Skin of body (tissue), 3 donors: Measurements from ENCODE around the gene DDX50. TPM values are rescaled to one million over a fixed set of nuclear protein-coding genes. Genes with fewer than 3 reads are reported as not detected.

Experiments used
- DNase-seq: peaks from one replicate; lab custom pipeline; 2025; lab: John Stamatoyannopoulos, UW
- small RNA-seq: library from RNA; depleted of rRNA; stranded (forward); fragments of <200 nt; gene quantifications from one replicate; pipeline ENCODE3, GENCODE V24; 2014; ENCODE audit warnings: low replicate concordance
- total RNA-seq: library from RNA; depleted of rRNA; stranded (reverse); fragments of >200 nt; gene quantifications from one replicate; pipeline ENCODE4 v1.2.3, GENCODE V29; 2014

The DDX50 gene
- total RNA-seq, 1 donor from 2014 or later: 41.7 TPM

DNA sequence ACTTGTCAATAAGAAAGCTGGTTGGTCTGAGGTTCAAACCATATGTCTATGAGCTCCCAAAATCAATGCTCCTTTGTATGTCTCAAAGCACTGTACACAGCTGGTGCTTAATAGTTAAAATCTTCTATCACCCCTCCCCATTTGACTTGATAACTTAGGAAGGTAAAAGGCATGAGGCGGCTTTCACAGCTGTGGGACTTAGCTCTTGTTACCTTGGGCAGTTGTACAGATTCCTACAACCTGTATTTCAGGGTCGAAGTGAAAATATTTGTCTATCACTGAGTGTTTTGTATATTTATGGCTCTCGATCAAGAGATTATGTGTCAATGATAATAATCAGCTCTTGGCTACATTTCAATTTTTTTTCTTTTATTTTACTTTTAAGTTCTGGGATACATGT, 86.5 kb downstream of the DDX50 start:
- DNase-seq: no peak

DNA sequence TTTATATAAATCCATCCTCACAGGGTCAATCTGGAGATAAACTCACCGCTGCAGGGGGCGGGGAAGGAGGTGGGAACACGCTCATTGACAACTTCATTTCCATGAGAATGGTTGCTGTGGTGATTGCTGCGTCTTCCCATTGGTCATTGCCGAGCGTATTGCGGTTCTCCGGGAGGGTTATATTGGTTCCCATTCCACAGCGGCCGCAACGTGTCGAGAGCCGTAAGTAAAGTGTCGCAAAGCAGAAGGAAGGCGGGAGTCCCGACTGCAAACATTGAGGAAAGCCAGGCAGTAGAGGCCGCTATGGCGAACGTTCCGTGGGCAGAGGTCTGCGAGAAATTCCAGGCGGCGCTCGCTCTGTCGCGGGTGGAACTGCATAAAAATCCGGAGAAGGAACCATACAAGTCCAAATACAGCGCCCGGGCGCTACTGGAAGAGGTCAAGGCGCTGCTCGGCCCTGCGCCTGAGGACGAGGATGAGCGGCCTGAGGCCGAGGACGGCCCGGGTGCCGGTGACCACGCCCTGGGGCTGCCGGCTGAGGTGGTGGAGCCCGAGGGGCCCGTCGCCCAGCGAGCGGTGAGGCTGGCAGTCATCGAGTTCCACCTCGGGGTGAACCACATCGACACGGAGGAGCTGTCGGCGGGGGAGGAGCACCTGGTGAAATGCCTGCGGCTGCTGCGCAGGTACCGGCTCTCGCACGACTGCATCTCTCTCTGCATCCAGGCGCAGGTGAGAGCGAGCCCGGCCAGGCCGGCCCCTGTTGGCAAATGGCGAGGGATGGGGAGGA, 87.6 kb downstream of the DDX50 start, which contains the start of gene KIFBP:
TSS of gene KIFBP (plus strand) at position 274 of the 787 bp plus-strand sequence. CDS start at position 304, 30 bp downstream.
- peak; percentile 99 for DNase-seq

DNA sequence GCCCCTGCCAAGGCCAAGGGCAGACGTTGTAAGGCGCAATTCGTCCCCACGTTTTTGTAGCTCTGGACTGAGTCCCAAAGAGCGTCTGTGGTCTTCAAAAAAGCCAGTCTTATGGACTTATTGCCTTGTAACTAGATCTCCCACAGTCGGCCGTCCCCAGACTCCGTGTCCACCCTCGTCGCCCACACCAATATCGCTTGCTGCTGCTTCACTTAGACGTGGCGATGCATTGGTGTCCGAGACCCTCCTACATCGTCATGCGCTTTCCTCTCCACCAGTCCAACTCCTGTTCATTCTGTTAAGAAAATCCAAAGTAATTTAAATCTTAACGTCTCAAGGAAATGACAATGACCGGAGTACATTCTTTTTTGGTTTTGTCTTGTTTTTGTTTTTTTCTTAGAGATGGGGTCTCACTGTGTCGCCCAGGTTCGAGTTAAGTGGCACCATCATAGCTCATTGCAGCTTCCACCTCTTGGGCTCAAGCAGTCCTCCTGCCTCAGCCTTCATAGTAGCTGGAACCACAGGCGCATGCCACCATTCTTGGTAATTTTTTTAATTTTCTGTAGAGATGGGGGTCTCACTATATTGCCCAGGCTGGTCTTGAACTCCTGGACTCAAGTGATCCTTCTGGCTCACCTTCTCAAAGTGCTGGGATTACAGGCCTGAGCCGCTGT, 88.3 kb downstream of the DDX50 start:
- no peak for DNase-seq

DNA sequence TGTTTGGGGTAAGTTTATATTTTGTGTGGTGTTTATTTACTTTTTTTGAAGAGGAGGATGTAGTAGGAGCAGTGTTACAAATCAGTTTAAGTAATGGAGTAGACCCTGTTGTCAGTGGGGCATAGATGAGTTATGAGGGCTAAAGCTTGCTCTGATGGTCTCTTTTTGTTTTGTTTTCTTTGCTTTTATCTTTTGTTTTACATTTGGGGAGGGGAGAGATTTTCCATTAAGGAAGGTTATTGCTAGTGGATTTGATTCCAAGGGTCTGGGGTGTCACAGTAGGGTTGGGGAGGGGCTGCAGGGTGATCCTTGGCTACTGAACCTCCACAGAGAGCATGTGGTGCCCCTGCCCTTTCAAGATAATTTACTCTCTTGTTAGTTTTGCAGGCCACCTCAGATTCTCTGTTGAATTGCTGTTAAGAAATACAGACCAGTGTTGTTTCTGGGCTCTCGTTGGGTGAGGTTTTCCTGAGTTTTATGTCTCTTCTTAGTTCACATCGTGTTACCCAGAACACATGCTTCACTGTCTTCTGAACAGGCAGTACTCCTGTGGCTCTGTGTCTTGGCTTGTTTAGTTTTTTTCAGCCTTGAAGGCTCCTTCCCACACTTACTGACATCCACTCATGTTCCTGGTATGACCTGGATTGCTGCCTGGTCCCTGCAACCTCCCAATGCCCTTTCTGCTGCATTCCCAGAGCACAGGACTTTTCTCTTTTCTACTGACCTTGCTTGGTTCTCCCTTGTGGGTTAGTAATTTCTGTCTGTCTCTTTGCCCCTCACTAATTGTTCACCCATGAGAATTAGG, 91.7 kb downstream of the DDX50 start:
- DNase-seq: no peak

Small RNAs within 50 kb of the gene (small RNA-seq; reads per million reads assigned to genes)
- gene RNU6-571P: not detected

Other genes with a start within 250 kb of the DDX50 start
- gene CCAR1, start 180.1 kb upstream of the DDX50 start, total RNA-seq: 40.5 TPM
- gene STOX1, start 73.8 kb upstream of the DDX50 start, total RNA-seq: 5.7 TPM
- gene DDX21, start 54.9 kb downstream of the DDX50 start, total RNA-seq: 50.7 TPM
- 17.3 TPM for gene KIFBP, start 87.5 kb downstream of the DDX50 start, total RNA-seq
- 153 TPM for gene SRGN, start 186.8 kb downstream of the DDX50 start, total RNA-seq
- 62.2 TPM for gene VPS26A, start 222.9 kb downstream of the DDX50 start, total RNA-seq